GM20431 (cell line): ENCODE results near the gene PRAMEF13.
"Not testable (repeated sequence)": the region's sequence is repeated elsewhere in the genome, so short reads cannot be mapped to it uniquely, and the experiment has no call there.

Experiments
- in situ Hi-C: fragments of 300-500 bp; cut with MseI, MboI; formaldehyde crosslinking; loops from one replicate; pipeline ENCODE4 v1.15.0; 2020; ENCODE audit warnings: low sequenced_read_pairs; ENCODE audit not compliant: unreplicated experiment

Gene PRAMEF13, protein sequence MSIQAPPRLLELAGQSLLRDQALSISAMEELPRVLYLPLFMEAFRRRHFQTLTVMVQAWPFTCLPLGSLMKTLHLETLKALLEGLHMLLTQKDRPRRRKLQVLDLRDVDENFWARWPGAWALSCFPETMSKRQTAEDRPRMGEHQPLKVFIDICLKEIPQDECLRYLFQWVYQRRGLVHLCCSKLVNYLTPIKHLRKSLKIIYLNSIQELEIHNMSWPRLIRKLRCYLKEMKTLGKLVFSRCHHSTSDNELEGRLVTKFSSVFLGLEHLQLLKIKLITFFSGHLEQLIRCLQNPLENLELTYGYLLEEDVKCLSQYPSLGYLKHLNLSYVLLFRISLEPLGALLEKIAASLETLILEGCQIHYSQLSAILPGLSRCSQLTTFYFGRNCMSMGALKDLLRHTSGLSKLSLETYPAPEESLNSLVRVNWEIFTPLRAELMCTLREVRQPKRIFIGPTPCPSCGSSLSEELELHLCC

DNA sequence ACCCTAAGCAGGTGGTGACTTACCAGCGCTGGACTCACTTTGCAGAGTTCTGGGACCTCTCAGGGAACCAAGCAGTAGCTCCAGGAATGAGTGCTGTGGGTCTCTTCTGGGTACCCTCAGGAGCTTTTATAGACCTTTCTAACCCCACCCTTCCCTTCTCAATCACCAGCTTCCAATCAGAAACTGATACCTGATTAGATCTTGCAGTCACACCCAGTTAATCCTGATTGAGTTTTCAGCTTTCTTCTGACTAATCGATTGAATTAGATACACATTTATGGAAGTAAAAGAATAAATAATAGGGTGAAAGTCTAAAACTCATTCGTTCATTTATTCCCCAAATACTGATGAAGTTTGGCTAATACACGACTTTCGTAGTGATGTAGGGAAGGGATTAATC is at the start of gene PRAMEF13:
PRAMEF13 (minus strand) TSS at position 101 of the 400 bp plus-strand sequence. CDS start 1,820 bp downstream, outside the sequence.
- in situ Hi-C loops: not testable (repeated sequence)

DNA sequence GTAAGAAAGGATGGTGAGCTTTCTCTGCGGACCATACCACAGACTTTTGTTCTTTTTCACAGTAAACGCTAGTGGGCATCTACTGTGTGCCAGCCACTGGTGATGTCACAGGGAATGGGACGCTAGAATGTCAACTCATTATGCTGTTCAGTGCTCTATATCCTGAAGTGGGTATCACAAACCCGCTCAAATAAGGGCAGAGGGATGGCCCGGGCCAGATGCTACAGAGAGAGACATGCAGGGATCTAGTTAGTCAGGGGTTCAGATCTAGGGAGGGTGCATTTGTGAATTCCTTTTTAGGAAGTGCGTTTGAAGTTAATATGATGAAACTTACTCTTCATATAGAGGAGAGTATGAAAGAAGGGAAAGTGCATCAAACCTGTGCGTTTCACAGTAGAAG is 45.9 kb upstream of the PRAMEF13 start:
- in situ Hi-C loops: loop anchor here (25.0 kb wide), 2 partner anchors 510 to 985 kb away; partner anchors contain the start of gene CFAP107

DNA sequence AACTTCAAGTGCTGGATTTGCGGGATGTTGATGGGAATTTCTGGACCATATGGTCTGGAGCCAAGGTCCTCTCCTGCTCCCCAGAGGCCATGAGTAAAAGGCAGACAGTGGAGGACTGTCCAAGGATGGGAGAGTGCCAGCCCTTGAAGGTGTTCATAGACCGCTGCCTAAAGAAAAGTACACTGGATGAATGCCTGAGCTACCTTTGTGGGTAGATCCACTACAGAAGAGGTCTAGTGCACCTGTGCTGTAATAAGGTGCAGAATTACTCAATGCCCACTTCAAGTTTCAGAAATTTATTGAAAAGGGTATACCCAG is 45.3 kb upstream of the PRAMEF13 start:
- in situ Hi-C loops: loop anchor here (25.0 kb wide), 2 partner anchors 509 to 984 kb away; partner anchors contain the start of gene CFAP107

DNA sequence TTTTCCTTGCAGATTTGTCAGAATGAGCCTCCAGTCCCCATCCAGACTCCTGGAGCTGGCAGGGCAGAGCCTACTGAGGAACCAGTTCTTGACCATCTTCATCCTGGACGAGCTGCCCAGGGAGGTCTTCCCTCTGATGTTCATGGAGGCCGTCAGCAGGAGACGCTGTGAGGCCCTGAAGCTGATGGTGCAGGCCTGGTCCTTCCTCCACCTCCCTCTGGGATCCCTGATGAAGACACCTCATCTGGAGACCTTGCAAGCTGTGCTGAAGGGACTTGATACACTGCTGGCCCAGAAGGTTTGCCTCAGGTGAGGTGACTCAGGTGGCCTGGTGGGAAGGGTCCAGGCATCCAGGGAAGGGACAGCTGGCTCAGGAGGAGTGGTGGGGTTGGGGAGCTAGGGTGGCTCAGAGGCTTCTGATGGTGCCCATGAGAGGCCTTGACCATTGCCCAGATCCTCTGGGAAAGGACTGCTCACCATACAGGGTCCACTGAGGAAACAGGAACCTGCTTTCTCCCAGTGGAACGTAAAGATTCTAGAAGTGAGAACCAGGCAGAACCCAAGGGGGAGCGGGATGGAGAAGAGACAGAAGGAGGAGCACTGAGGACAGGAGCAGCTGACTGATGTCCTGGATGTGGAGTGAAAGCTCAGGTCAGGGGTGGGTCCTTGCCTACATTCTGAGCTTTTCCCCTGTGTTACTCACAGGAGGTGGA is 44.8 kb upstream of the PRAMEF13 start:
- in situ Hi-C loops: loop anchor here (25.0 kb wide), 2 partner anchors 509 to 984 kb away; partner anchors contain the start of gene CFAP107

DNA sequence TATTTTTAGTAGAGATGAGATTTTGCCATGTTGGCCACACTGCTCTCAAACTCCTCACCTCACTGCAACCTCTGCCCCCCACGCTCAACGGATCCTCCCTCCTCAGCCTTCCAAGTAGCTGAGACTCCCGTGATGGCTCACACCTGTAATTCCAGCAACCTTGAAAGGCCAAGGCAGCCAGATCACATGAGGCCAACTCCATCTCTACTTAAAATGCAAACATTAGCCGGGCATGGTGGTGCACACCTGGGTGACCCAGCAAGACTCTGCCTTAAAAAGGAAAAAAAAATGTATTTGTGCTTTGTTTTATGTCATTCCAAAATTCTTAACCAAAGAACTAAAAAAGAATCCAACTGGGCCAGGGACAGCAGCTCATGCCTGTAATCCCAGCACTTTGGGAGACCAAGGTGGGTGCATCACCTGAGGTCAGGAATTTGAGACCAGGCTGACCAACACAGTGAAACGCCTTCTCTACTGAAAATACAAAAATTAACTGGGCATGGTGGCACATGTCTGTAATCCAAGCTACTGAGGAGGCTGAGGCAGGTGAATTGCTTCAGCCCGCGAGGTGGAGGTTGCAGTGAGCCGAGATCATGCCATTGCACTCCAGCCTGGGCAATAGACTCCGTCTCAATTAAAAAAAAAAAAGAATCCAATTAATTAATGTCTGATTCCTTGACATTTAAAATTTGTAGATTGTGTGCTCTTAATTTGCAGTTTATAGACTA is 42.5 kb upstream of the PRAMEF13 start:
- in situ Hi-C loops: loop anchor here (25.0 kb wide), 2 partner anchors 506 to 981 kb away; partner anchors contain the start of gene CFAP107

DNA sequence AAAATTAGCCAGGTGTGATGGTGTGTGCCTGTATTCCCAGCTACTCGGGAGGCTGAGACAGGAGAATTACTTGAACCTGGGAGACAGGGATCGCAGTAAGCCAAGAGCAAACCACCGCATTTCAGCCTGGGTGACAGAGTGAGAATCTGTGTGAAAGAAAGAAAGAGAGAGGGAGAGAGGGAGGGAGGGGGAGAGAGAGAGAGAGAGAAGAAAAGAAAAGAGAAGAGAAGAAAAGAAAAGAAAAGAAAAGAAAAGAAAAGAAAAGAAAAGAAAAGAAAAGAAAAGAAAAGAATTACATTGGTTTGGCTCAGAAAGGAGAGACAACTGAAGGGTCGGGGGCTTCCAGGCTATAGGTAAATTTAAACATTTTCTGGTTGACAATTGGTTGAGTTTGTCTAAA is 38.4 kb upstream of the PRAMEF13 start:
- in situ Hi-C loops: loop anchor here (25.0 kb wide), 2 partner anchors 502 to 977 kb away; partner anchors contain the start of gene CFAP107

DNA sequence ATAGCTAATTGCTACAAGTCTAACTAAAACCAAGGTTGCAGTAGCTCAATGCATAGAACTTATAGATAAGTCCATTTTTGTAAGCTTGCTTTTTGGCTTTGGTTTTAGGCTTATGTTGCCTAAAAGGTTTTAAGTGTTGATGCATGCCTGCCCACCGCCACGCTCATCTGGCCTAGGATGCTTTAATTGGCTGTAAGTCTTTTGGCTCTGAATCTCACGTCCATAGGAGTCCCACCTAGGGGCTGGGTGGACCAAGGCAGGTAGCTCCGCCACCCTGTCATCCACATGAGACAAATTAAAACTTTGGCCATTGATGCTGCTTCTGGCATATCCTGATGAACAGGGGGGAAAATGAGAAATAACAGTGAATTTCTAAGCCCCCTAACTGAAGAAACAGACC is 36.4 kb upstream of the PRAMEF13 start:
- in situ Hi-C loops: loop anchor here (25.0 kb wide), 2 partner anchors 500 to 975 kb away; partner anchors contain the start of gene CFAP107

DNA sequence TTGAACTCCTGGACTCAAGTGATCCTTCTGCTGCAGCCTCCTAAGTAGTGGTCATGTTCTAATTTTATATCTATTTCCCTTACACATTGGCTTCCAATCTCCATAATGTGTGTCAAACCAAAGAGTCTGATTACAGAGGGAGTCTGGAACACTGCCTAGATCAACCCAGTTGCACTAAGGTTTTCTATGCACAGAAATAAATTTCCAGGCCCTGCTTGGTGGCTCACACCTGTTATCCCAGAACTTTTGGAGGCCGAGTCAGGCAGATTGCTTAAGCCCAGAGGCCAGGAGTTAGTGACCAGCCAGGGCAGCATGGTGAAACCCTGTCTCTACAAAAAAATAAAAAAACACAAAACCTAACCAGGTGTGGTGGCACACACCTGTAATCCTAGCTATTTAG is 32.8 kb upstream of the PRAMEF13 start:
- in situ Hi-C loops: loop anchor here (25.0 kb wide), 2 partner anchors 497 to 972 kb away; partner anchors contain the start of gene CFAP107

DNA sequence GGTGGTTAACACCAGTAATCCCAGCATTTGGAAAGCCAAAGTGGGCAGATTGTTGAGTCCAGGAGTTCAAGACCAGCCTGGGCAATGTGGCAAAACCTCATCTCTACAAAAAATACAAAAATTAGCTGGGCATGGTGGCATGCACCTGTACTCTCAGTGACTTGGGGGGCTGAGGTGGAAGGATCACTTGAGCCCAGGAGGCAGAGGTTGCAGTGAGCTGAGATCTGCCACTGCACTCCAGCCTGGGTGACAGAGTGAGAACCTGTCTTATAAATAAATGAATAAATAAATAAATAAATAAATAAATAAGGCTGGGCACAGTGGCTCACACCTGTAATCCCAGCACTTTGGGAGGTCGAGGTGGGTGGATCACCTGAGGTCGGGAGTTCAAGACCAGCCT is 30.8 kb upstream of the PRAMEF13 start:
- in situ Hi-C loops: loop anchor here (25.0 kb wide), 2 partner anchors 495 to 970 kb away; partner anchors contain the start of gene CFAP107

DNA sequence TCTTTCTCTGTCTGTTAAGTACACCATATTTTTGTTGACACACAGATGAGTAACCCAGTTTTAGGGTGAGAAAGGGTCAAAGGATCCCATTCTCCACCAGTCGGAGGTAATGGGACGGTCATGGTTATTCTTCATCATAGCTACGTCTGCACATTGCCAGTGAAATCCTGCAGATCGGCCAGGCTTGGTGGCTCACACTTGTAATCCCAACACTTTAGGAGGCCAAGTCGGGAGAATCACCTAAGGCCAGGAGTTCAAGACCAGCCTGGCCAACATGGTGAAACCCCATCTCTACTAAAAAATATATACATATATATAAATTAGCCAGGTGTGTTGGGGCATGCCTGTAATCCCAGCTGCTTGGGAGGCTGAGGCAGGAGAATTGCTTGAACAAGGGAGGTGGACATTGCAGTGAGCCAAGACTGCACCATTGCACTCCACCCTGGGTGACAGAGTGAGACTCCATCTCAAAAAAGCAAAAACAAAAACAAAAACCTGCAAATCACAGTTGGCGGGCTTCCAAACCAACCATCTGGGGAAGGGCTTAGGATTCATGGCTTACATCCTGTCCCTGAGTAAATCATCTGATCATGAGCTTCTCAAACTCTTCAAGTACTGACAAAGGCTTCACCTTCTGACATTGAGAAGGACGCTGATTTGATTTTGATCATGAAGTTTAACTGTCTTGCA is 30.0 kb upstream of the PRAMEF13 start:
- in situ Hi-C loops: loop anchor here (25.0 kb wide), 2 partner anchors 494 to 969 kb away; partner anchors contain the start of gene CFAP107

DNA sequence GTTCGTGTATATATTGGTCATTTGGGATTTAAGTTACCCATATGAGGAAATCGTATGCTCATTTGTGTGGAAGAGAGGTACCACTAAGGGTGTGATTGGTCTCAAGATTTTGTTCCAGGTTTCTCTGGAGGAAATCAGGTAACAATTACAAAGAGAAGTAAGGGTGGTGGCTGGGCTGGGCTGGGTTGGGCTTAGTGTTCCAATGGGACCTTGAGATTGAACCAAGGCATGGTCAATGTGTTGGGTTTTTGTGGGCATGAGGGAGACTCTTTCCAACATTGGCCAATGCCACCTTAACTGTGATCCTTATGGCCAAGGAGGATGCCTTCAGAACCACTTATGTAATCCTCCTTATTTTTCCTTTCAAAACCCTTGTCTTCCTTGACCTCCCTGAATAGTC is 29.4 kb upstream of the PRAMEF13 start:
- in situ Hi-C loops: loop anchor here (25.0 kb wide), 2 partner anchors 493 to 968 kb away; partner anchors contain the start of gene CFAP107

DNA sequence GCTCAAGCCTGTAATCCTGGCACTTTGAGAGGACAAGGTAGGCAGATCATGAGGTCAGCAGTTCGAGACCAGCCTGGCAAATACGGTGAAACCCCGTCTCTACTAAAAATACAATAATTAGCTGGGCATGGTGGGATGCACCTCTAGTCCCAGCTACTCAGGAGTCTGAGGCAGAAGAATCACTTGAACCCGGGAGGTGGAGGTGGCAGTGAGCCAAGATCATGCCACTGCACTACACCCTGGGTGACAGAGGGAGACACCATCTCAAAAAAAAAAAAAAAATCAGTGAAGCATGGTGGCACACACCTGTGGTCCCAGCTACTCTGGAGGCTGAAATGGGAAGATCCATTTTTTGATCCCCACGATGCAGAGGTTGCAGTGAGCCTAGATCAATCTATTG is 28.9 kb upstream of the PRAMEF13 start:
- in situ Hi-C loops: loop anchor here (25.0 kb wide), 2 partner anchors 493 to 968 kb away; partner anchors contain the start of gene CFAP107

DNA sequence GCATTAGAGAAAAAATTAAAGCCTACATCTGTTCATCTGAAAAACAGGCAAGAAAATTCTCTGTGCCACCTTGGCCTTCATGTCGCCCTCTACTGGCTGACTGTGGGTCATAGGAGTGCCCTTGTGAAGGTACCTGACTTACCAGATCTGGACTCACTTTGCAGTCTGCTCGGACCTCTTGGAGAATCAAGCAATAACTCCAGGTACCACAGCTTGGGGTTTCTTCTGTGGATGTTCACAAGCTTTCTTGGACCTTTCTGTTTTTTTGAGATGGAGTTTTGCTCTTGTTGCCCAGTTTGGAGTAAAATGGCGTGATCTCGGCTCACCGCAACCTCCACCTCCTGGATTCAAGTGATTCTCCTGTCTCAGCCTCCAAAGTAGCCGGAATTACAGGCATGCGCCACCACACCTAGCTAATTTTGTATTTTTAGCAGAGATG is 27.2 kb upstream of the PRAMEF13 start:
- in situ Hi-C loops: loop anchor here (25.0 kb wide), 2 partner anchors 491 to 966 kb away; partner anchors contain the start of gene CFAP107

DNA sequence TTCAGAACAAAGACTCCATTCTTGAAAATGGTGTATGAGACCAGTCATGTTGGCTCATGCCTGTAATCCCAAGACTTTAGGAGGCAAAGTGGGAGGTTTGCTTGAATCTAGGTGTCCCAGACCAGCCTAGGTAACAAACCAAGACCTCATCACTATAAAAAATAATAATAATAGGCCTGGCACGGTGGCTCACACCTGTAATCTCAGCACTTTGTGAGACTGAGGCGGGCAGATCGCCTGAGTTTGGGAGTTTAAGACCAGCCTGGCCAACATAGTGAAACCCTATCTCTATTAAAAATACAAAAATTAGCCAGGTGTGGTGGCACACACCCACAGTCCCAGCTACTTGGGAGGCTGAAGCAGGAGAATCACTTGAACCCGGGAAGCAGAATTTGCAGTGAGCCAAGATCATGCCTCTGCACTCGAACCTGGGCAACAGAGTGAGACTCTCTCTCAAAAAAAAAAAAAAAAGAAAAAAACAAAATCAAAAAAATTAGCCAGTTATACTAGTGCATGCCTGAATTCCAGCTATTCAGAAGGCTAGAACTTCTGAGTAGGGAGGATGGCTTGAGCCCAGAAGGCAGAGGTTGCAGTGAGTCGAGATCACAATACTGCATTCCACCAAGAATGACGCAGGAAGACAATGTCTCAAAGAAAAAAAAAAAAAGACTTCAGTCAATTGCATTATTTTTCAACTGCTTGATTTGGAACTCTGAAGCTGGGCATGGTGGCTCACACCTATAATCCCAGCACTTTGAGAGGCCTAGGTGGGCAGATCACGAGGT is 26.3 kb upstream of the PRAMEF13 start:
- in situ Hi-C loops: loop anchor here (25.0 kb wide), 2 partner anchors 490 to 965 kb away; partner anchors contain the start of gene CFAP107

DNA sequence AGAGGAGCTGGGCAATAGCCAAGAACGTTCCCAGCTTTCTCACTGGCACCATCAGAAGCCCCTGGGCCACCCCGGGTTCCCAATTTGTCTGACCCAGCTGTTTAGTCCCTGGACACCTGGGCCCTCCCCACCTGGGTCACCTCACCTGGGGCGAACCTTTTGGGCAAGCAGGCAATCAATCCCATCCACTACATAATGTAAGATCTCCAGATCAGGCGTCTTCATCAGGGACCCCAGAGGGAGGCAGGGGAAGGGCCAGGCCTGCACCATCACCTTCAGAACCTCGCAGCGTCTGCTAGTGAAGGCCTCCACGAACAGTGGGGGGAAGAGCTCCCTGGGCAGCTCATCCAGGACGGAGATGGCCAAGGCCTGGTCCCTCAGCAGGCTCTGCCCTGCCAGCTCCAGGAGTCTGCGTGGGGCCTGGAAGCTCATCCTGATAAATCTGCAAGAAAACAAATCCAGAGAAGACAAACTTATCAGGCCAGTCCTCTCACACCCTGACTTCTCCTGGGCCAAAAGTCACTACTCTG is 24.5 kb upstream of the PRAMEF13 start, which contains the start of gene PRAMEF18:
PRAMEF18 (minus strand) TSS at position 480 of the 530 bp plus-strand sequence; CDS start at position 432, 48 bp downstream.
- in situ Hi-C loops: loop anchor here (25.0 kb wide), 2 partner anchors 488 to 963 kb away; partner anchors contain the start of gene CFAP107

DNA sequence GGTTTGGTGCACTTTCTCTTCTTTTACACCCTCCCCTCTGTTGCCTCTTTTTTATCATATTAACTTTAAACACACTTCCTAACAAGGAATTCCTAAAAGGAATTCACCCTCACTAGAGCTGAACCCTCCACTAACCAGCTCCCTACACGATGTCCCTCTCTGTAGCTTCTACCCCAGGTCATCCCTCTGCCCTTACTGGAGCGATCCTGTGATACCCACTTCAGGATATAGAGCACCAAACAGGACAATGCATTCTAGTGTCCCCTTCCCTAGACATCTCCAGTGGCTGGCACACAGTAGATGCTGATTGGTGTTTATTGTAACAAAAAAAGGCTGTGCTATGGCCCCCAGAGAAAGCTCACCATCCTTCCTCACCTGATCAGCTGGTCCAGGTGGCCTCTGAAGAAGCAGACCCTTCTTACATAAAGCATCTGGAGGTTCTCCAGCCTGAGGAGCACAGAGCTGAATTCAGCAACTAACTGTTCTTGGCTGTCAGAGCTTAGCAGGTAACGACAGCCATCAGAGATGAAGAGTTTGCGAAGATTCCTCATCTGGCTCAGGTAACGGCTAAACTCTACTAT is 23.4 kb upstream of the PRAMEF13 start:
- in situ Hi-C loops: loop anchor here (25.0 kb wide), 2 partner anchors 487 to 962 kb away; partner anchors contain the start of gene CFAP107

DNA sequence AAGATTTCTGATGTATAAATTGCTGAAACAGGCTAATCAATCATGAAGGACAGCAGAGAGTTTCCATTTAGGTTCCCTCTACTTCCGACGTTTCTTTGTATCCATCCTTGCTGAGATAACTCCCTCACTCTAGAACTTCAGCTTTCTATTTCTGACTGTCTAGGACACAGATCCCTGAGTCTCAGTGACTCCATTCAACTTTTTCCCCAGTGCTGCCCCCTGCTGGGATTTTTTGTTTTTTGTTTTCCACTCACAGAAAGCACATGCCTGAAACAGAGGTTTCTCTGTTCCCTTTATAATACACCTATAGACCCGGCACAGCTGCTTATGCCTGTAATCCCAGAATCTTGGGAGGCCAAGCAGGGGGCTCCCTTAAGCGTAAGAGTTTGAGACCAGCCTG is 21.6 kb upstream of the PRAMEF13 start:
- in situ Hi-C loops: not testable (repeated sequence)
